HG02623 (cell line): ENCODE data around the gene CEP57L1.
"Not testable (repeated sequence)": the region's sequence is repeated elsewhere in the genome, so short reads cannot be mapped to it uniquely, and the experiment has no call there.

ENCODE experiments used
- ATAC-seq: cut with Tn5 transposase; IDR thresholded peaks from one replicate; pipeline ENCODE4 v1.9.1; 2021; ENCODE audit warnings: moderate library complexity; ENCODE audit not compliant: unreplicated experiment

CEP57L1 gene

GRCh38 chr6:109104512-109104911, 9.2 kb downstream of the CEP57L1 start:
- ATAC-seq, result no peak

- no peak for ATAC-seq
Observed at GRCh38 chr6:109105681-109106080, 10.4 kb downstream of the CEP57L1 start.

GRCh38 chr6:109109663-109110062, 14.4 kb downstream of the CEP57L1 start:
- not testable (repeated sequence) for ATAC-seq

- not testable (repeated sequence) for ATAC-seq
Observed at GRCh38 chr6:109112663-109113062, 17.4 kb downstream of the CEP57L1 start.

- no peak for ATAC-seq
Observed at GRCh38 chr6:109117346-109118035, 22.2 kb downstream of the CEP57L1 start.

GRCh38 chr6:109118337-109118736, 23.0 kb downstream of the CEP57L1 start:
- ATAC-seq, result no peak

- ATAC-seq, result no peak
Observed at GRCh38 chr6:109118871-109119354, 23.6 kb downstream of the CEP57L1 start.

GRCh38 chr6:109121411-109121810, 26.1 kb downstream of the CEP57L1 start:
- no peak for ATAC-seq

- ATAC-seq, result no peak
Observed at GRCh38 chr6:109124219-109124618, 28.9 kb downstream of the CEP57L1 start.

- no peak for ATAC-seq
Observed at GRCh38 chr6:109125504-109125903, 30.2 kb downstream of the CEP57L1 start.

GRCh38 chr6:109130065-109130464, 34.8 kb downstream of the CEP57L1 start:
- no peak for ATAC-seq

GRCh38 chr6:109135600-109135999, 40.3 kb downstream of the CEP57L1 start:
- ATAC-seq, result not testable (repeated sequence)

- not testable (repeated sequence) for ATAC-seq
Observed at GRCh38 chr6:109136039-109136438, 40.7 kb downstream of the CEP57L1 start.

- ATAC-seq, result not testable (repeated sequence)
Observed at GRCh38 chr6:109136530-109136929, 41.2 kb downstream of the CEP57L1 start.

GRCh38 chr6:109139109-109139508, 43.8 kb downstream of the CEP57L1 start:
- no peak for ATAC-seq

- not testable (repeated sequence) for ATAC-seq
Observed at GRCh38 chr6:109142067-109142466, 46.8 kb downstream of the CEP57L1 start.

- ATAC-seq, result no peak
Observed at GRCh38 chr6:109143191-109143590, 47.9 kb downstream of the CEP57L1 start.

- ATAC-seq, result not testable (repeated sequence)
Observed at GRCh38 chr6:109148251-109148650, 52.9 kb downstream of the CEP57L1 start.

- not testable (repeated sequence) for ATAC-seq
Observed at GRCh38 chr6:109148716-109149115, 53.4 kb downstream of the CEP57L1 start.

- no peak for ATAC-seq
Observed at GRCh38 chr6:109153752-109154151, 58.4 kb downstream of the CEP57L1 start.

- no peak for ATAC-seq
Observed at GRCh38 chr6:109164331-109164730, 69.0 kb downstream of the CEP57L1 start.

- ATAC-seq, result no peak
Observed at GRCh38 chr6:109165392-109165974, 70.2 kb downstream of the CEP57L1 start.
